ENCODE measurements around the gene DNAJB11.
"Not testable (repeated sequence)": the region's sequence is repeated elsewhere in the genome, so short reads cannot be mapped to it uniquely, and the experiment has no call there.

The DNAJB11 gene

GRCh38 chr3:186626254-186626847 is 55.8 kb downstream of the DNAJB11 start:
- no peaks in the 10 kb centered on the region for H3K9me3 ChIP-seq (ENCODE audit: control insufficient read depth, low read length)

DNA sequence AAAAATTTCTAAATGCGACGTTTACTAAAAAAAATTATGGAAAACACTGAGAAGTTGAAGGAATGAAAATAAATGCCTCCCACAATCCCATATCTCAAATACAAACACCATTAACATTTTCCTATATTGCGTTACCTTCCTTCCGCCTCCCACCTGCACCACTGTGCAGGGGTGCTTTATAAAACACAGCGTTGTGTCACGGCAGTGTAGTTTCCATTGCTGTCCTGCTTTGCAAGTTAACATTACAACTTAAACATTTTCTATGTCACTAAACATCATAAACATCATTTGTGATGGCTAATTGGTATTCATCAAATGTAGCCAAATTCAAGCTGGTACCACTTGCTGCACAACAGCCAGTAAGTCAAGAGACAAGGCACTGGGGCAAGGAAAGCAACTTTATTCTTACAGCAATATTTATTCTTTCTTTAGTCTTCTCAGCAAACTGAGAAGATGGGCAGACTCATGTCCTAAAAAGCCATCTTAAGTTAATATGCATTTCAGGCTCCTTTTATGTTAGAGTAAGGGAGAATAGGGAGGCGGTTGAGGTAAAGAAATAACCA is 57.4 kb downstream of the DNAJB11 start:
- Histone ChIP-seq H3K4me1 (ENCODE audit: control insufficient read depth, insufficient read depth, low read length, poor library complexity, severe bottlenecking) (no peaks in the 10 kb centered on the region), H3K27me3 (replicated peaks; ENCODE audit: control insufficient read depth, insufficient read depth, low read length, poor library complexity, severe bottlenecking) (no peaks in the 10 kb centered on the region), H3K4me3 (ENCODE audit: insufficient read depth, low read depth, low read length, poor library complexity, severe bottlenecking) (no peak overlapping the region), H3K36me3 (ENCODE audit: control insufficient read depth, insufficient read depth, low read length) (no peaks in the 10 kb centered on the region), H3K27ac (ENCODE audit: insufficient read depth, low read length, poor library complexity, severe bottlenecking) (no peak overlapping the region), H3K9me3 (ENCODE audit: control insufficient read depth, low read length) (no peaks in the 10 kb centered on the region)
- no peak for DNase-seq

More at GRCh38 chr3:186626254-186626847, 55.8 kb downstream of the DNAJB11 start:
- DNase-seq, result no peak
- Histone ChIP-seq H3K27ac (ENCODE audit: insufficient read depth, low read length, poor library complexity, severe bottlenecking) (no peak overlapping the region), H3K36me3 (ENCODE audit: control insufficient read depth, insufficient read depth, low read length) (no peaks in the 10 kb centered on the region), H3K4me1 (ENCODE audit: control insufficient read depth, insufficient read depth, low read length, poor library complexity, severe bottlenecking) (no peaks in the 10 kb centered on the region), H3K4me3 (ENCODE audit: insufficient read depth, low read depth, low read length, poor library complexity, severe bottlenecking) (no peak overlapping the region), H3K27me3 (replicated peaks; ENCODE audit: control insufficient read depth, insufficient read depth, low read length, poor library complexity, severe bottlenecking) (no peaks in the 10 kb centered on the region)

GRCh38 chr3:186628756-186629155 is 58.2 kb downstream of the DNAJB11 start:
- no peaks in the 10 kb centered on the region for H3K4me1 ChIP-seq (ENCODE audit: control insufficient read depth, insufficient read depth, low read length, poor library complexity, severe bottlenecking)
- H3K9me3 ChIP-seq (ENCODE audit: control insufficient read depth, low read length), result no peaks in the 10 kb centered on the region
- no peaks in the 10 kb centered on the region for H3K27me3 ChIP-seq (replicated peaks; ENCODE audit: control insufficient read depth, insufficient read depth, low read length, poor library complexity, severe bottlenecking)
- DNase-seq, result no peak
- H3K36me3 ChIP-seq (ENCODE audit: control insufficient read depth, insufficient read depth, low read length), result no peaks in the 10 kb centered on the region
- no peak overlapping the region for H3K27ac ChIP-seq (ENCODE audit: insufficient read depth, low read length, poor library complexity, severe bottlenecking)
- H3K4me3 ChIP-seq (ENCODE audit: insufficient read depth, low read depth, low read length, poor library complexity, severe bottlenecking), result no peak overlapping the region

DNA sequence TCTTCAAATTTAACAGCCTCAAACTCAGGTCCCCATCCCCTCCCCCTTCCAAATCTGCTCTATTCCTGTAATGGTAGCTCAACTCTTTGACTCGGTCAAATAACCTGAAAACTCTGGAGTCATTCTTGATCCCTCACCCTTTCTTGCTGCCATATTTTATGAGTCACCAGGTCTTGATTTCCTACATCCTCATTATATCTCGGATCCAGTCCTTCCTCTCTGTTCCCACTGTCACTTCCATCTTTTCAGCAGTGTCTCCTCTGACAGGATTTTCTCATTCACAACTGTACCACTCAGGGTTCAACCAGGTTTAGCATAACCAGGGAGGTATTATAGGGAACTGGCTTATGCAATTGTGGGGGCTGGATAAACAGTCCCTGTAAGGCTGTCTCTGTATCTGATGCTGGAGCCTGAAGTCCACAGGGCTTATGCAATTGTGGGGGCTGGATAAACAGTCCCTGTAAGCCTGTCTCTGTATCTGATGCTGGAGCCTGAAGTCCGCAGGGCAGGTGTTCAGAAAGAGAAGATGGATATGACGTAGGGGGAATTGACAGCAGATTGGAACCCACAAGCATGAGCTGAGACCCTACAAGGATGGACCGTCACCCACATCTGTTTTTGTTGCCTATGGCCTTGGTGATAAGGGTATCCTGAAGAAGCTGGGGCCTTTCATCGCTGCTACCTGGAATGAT is 60.6 kb downstream of the DNAJB11 start:
- Histone ChIP-seq H3K9me3 (ENCODE audit: control insufficient read depth, low read length) (no peaks in the 10 kb centered on the region), H3K4me1 (ENCODE audit: control insufficient read depth, insufficient read depth, low read length, poor library complexity, severe bottlenecking) (no peaks in the 10 kb centered on the region), H3K36me3 (ENCODE audit: control insufficient read depth, insufficient read depth, low read length) (no peaks in the 10 kb centered on the region), H3K4me3 (ENCODE audit: insufficient read depth, low read depth, low read length, poor library complexity, severe bottlenecking) (no peak overlapping the region), H3K27ac (ENCODE audit: insufficient read depth, low read length, poor library complexity, severe bottlenecking) (no peak overlapping the region), H3K27me3 (replicated peaks; ENCODE audit: control insufficient read depth, insufficient read depth, low read length, poor library complexity, severe bottlenecking) (no peaks in the 10 kb centered on the region)
- no peak for DNase-seq

- Histone ChIP-seq H3K4me1 (ENCODE audit: control insufficient read depth, insufficient read depth, low read length, poor library complexity, severe bottlenecking) (no peaks in the 10 kb centered on the region), H3K9me3 (ENCODE audit: control insufficient read depth, low read length) (no peaks in the 10 kb centered on the region), H3K4me3 (ENCODE audit: insufficient read depth, low read depth, low read length, poor library complexity, severe bottlenecking) (no peak overlapping the region), H3K27me3 (replicated peaks; ENCODE audit: control insufficient read depth, insufficient read depth, low read length, poor library complexity, severe bottlenecking) (no peaks in the 10 kb centered on the region), H3K27ac (ENCODE audit: insufficient read depth, low read length, poor library complexity, severe bottlenecking) (no peak overlapping the region), H3K36me3 (ENCODE audit: control insufficient read depth, insufficient read depth, low read length) (no peaks in the 10 kb centered on the region)
- DNase-seq, result no peak
Observed at GRCh38 chr3:186633481-186633880, 63.0 kb downstream of the DNAJB11 start.

DNA sequence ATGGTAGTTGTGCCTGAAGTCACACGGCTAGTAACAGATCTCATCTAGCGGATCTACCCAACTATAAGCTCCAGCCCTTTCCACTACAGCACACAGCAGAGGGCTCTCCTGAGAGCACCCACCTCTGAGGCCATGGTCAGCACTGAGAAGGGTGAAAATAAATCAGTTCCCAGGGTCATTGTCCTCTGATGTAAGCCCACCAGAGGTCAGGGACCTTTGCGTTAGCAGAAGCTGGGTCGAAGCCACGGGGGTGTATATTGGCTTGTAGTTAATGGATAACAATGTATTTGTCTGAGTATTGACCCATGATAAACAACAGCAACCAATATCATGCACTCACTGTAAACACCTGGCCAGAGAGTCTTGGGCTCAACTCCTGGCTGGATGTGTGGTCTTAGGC is 63.7 kb downstream of the DNAJB11 start:
- H3K27me3 ChIP-seq (replicated peaks; ENCODE audit: control insufficient read depth, insufficient read depth, low read length, poor library complexity, severe bottlenecking); DNase-seq; H3K9me3 ChIP-seq (ENCODE audit: control insufficient read depth, low read length); H3K27ac ChIP-seq (ENCODE audit: insufficient read depth, low read length, poor library complexity, severe bottlenecking); H3K4me1 ChIP-seq (ENCODE audit: control insufficient read depth, insufficient read depth, low read length, poor library complexity, severe bottlenecking); H3K4me3 ChIP-seq (ENCODE audit: insufficient read depth, low read depth, low read length, poor library complexity, severe bottlenecking); H3K36me3 ChIP-seq (ENCODE audit: control insufficient read depth, insufficient read depth, low read length): not testable (repeated sequence)
